A673 (cell line): ENCODE results near the gene TCF7L2. TPM values are rescaled to one million over a fixed set of nuclear protein-coding genes. Genes with fewer than 3 reads are reported as not detected.
A peak's percentile ranks its signal among the peaks of the same experiment; 100 is the strongest.

Experiments used
- BruUV-seq: library from RNA; stranded (reverse); fragments of 400-500 nt; replicated peaks from 2 replicates; lab custom pipeline; 2021; lab: Mats Ljungman, UMichigan
- CTCF ChIA-PET: fragments of 300-600 bp; sonication (Branson Sonifier 250); formaldehyde crosslinking; loops from one replicate; lab custom pipeline; 2022; ENCODE audit warnings: antibody characterized with exemption; lab: Charles Lee
- POLR2A ChIA-PET: fragments of 300-600 bp; sonication (Branson Sonifier 250); formaldehyde crosslinking; loops from one replicate; lab custom pipeline; 2022; ENCODE audit warnings: antibody characterized with exemption; ENCODE audit not compliant: low non-redundant PET; lab: Charles Lee
- DNase-seq: peaks from one replicate; pipeline ENCODE4 v3.0.0-alpha.2; 2015; ENCODE audit warnings: low spot score
- H3K27ac ChIP-seq: fragments of 200-600 bp; sonication (generic); 2 replicates; pipeline ENCODE4 v1.5.1; 2016; ENCODE audit warnings: mixed run types, low read depth, mild to moderate bottlenecking, mixed read lengths, antibody characterized with exemption, low read length; ENCODE audit not compliant: poor library complexity, severe bottlenecking
- H3K27me3 ChIP-seq: fragments of 200-600 bp; sonication (generic); replicated peaks from 2 replicates; pipeline ENCODE4 v1.6.1; 2017; ENCODE audit warnings: mixed run types, low read depth, mild to moderate bottlenecking, mixed read lengths, antibody characterized with exemption, low read length; ENCODE audit not compliant: insufficient read depth, poor library complexity
- H3K36me3 ChIP-seq: fragments of 200-600 bp; sonication (generic); 2 replicates; pipeline ENCODE4 v1.6.1; 2016; ENCODE audit warnings: mixed run types, mild to moderate bottlenecking, mixed read lengths, antibody characterized with exemption, low read length; ENCODE audit not compliant: insufficient read depth, poor library complexity, severe bottlenecking
- H3K4me1 ChIP-seq: fragments of 200-600 bp; sonication (generic); 2 replicates; pipeline ENCODE4 v1.6.1; 2017; ENCODE audit warnings: mixed run types, mild to moderate bottlenecking, mixed read lengths, antibody characterized with exemption, low read length; ENCODE audit not compliant: insufficient read depth, poor library complexity, severe bottlenecking
- H3K4me3 ChIP-seq: fragments of 200-600 bp; sonication (generic); 2 replicates; pipeline ENCODE4 v1.5.1; 2016; ENCODE audit warnings: low read depth, mixed run types, mild to moderate bottlenecking, mixed read lengths, low read length; ENCODE audit not compliant: poor library complexity, severe bottlenecking
- H3K9me3 ChIP-seq: fragments of 200-600 bp; sonication (generic); 2 replicates; pipeline ENCODE4 v1.6.1; 2016; ENCODE audit warnings: mixed run types, low read depth, mild to moderate bottlenecking, mixed read lengths, antibody characterized with exemption, low read length; ENCODE audit not compliant: poor library complexity, severe bottlenecking
- CTCF ChIP-seq: fragments of 300-800, 200-600 bp; sonication (generic); conservative IDR thresholded peaks from 2 replicates; pipeline ENCODE4 v1.5.1; 2017; ENCODE audit warnings: low read depth, mild to moderate bottlenecking, antibody characterized with exemption, low read length, moderate library complexity, mixed read lengths
- EZH2 ChIP-seq: fragments of 200-600 bp; sonication (generic); IDR thresholded peaks from 2 replicates; pipeline ENCODE4 v1.6.1; 2017; ENCODE audit warnings: borderline replicate concordance, low read depth, mild to moderate bottlenecking, mixed read lengths, antibody characterized with exemption, low read length; ENCODE audit not compliant: poor library complexity, severe bottlenecking
- intact Hi-C: fragments of 100-400 bp; cut with micrococcal nuclease; formaldehyde crosslinking; loops from one replicate; pipeline ENCODE4 v1.10.0; 2022; ENCODE audit not compliant: unreplicated experiment
- total RNA-seq: library from RNA; stranded (reverse); gene quantifications from 2 replicates; pipeline ENCODE4 v1.2.3, GENCODE V29; 2021

TCF7L2 gene
- total RNA-seq, 1 experiment from 2014 or later: 16.8 TPM

- DNase-seq: no peak
- H3K27ac ChIP-seq: no peak overlapping the region
- H3K4me1 ChIP-seq: no peaks in the 10 kb centered on the region
- H3K27me3 ChIP-seq: no peaks in the 10 kb centered on the region
- intact Hi-C loops: no loop called here
- H3K36me3 ChIP-seq: no peaks in the 10 kb centered on the region
- CTCF ChIA-PET: no interaction called here
- H3K9me3 ChIP-seq: no peaks in the 10 kb centered on the region
- H3K4me3 ChIP-seq: no peak overlapping the region
- TF ChIP-seq CTCF (no peak), EZH2 (no peak)
- BruUV-seq: no TSS peak
- POLR2A ChIA-PET: no interaction called here
Observed at GRCh38 chr10:113213035-113213434, 263.0 kb downstream of the TCF7L2 start.

GRCh38 chr10:113214331-113214730 is 264.3 kb downstream of the TCF7L2 start:
- H3K9me3 ChIP-seq: no peaks in the 10 kb centered on the region
- H3K27ac ChIP-seq: no peak overlapping the region
- intact Hi-C loops: no loop called here
- CTCF ChIA-PET: no interaction called here
- 0 out of 2 replicates have a peak, but pooled peaks have one; percentile 11 for TF ChIP-seq CTCF
- TF ChIP-seq EZH2: no peak
- H3K4me3 ChIP-seq: no peak overlapping the region
- POLR2A ChIA-PET: no interaction called here
- H3K36me3 ChIP-seq: no peaks in the 10 kb centered on the region
- no peaks in the 10 kb centered on the region for H3K27me3 ChIP-seq
- no peak for DNase-seq
- no TSS peak for BruUV-seq
- no peaks in the 10 kb centered on the region for H3K4me1 ChIP-seq

GRCh38 chr10:113216102-113216501 is 266.1 kb downstream of the TCF7L2 start:
- no TSS peak for BruUV-seq
- ChIA-PET POLR2A (no interaction called here), CTCF (no interaction called here)
- DNase-seq: no peak
- TF ChIP-seq CTCF (no peak), EZH2 (no peak)
- Histone ChIP-seq H3K27ac (no peak overlapping the region), H3K27me3 (no peaks in the 10 kb centered on the region), H3K4me3 (no peak overlapping the region), H3K4me1 (no peaks in the 10 kb centered on the region), H3K9me3 (no peaks in the 10 kb centered on the region), H3K36me3 (no peaks in the 10 kb centered on the region)
- intact Hi-C loops: no loop called here
